ENCODE data around the gene PRIMA1. TPM values are rescaled to one million over a fixed set of nuclear protein-coding genes. Genes with fewer than 3 reads are reported as not detected.

PRIMA1 gene
- total RNA-seq, 1 experiment from 2014 or later: not detected

Other genes starting within 250 kb of the PRIMA1 start
- gene FAM181A, start 138.9 kb upstream of the PRIMA1 start, total RNA-seq (2014; rRNA removed; shearing (Covaris generic); ENCODE audit: low replicate concordance): not detected in 2 replicates
- 0.69 and 2.3 TPM in 2 replicates for gene ASB2, start 188.1 kb upstream of the PRIMA1 start, total RNA-seq (2014; rRNA removed; shearing (Covaris generic); ENCODE audit: low replicate concordance)
- not detected in 2 replicates for gene CCDC197, start 208.8 kb upstream of the PRIMA1 start, total RNA-seq (2014; rRNA removed; shearing (Covaris generic); ENCODE audit: low replicate concordance)
- not detected in 2 replicates for gene OTUB2, start 237.9 kb upstream of the PRIMA1 start, total RNA-seq (2014; rRNA removed; shearing (Covaris generic); ENCODE audit: low replicate concordance)